ENCODE results near the gene ZCCHC7.

- TF ChIP-seq POLR2A (IDR thresholded peaks at IDR 0.05) (no peak), CTCF (IDR thresholded peaks at IDR 0.05 in 4 of 5, conservative IDR thresholded peaks at IDR 0.05 in 1 of 5) (no peak)
Measured at GRCh38 chr9:37100741-37101140, 19.6 kb upstream of the ZCCHC7 start.

Data from gastrocnemius medialis (tissue), 4 donors.